AML-193 (cell line): ENCODE results near the gene XRCC6.
A peak's percentile ranks its signal among the peaks of the same experiment; 100 is the strongest.
"Not testable (repeated sequence)": the region's sequence is repeated elsewhere in the genome, so short reads cannot be mapped to it uniquely, and the experiment has no call there.

ENCODE experiments used
- DNase-seq, 2 experiments: peaks; one replicate each; lab custom pipeline; 2025; lab: John Stamatoyannopoulos, UW

The XRCC6 gene

DNA sequence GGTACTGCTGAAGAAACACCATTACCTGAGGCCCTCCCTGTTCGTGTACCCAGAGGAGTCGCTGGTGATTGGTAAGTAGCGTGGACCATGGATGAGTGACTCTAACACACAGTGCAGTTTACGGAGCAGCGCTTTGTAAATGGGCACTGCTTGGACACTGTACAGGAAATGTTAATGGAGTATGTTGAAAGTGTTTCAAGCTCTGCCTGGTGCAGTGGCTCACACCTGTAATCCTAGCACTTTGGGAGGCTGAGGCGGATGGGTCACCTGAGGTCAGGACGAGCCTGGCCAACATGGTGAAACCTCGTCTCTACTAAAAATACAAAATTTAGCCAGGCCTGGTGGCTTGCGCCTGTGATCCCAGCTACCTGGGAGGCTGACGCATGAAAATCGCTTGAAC lies 29.7 kb downstream of the XRCC6 start:
- DNase-seq, result no peak

DNA sequence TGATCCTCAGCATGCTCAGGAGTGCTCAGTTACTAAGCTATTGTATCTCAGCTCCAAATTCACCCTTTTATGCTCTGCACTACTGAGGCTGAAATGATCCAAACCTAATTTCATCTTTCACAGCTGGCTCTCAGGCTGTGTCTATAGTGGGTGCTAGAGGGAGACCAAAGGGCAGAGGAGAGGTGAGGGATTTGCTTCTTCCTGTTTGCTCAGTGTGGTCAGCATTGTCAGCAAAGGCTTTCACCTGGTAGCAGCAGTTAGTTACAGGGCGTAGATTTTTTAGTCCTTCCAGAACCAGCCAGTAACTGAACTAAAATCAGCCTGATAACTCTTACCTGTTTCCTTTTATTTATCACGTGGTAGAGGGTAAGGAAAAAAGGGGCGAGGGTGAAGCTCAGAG lies 33.2 kb downstream of the XRCC6 start:
- no peak for DNase-seq

DNA sequence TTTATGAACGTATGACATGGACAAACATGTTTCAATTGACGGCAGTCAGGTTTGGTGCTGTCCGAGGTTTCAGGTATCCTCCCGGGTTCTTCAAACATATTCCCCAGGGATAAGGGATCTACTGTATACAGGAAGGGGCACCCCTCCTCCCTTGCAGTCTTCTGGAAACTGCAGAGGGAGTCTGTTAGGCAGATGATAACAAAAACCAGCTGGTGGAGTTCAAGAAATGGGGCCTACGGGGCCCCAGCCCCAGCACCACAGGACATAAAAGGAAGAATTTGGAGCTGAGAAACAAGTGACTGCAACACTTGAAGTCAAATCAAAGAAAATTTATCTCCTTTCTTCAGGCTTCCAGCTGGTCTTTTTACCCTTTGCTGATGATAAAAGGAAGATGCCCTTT lies 35.5 kb downstream of the XRCC6 start:
- DNase-seq, result no peak

DNA sequence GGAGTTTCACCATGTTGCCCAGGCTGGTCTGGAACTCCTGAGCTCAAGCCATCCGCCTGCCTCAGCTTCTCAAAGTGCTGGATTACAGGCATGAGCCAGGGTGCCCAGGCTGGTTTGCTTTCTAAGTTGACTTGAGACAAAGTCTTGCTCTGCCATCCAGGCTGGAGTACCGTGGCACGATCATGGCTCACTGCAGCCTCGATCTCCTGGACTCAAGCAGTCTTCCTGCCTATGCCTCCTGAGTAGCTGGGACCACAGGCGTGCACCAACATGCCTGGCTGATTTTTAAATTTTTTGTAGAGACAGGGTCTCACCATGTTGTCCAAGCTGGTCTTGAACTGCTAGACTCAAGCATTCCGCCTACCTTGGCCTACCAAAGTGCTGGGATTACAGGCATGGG lies 36.6 kb downstream of the XRCC6 start:
- no peak for DNase-seq

DNA sequence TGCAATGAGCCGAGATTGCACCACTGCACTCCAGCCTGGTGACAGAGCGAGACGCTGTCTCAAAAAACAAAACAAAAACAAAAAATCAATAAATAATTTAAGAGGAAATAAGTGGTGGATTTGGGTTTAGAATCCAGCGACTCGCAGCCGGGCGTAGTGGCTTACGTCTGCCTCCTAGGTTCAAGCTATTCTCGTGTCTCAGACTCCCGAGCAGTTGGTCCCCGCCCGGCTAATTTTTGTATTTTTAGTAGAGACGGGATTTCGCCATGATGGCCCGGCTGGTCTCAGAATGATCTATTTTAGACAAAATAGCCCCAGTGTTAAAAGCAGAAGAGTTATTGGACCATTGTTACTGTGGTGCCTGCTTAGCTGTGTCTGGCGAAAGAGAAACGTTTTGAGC lies 37.8 kb downstream of the XRCC6 start:
- DNase-seq, result no peak

DNA sequence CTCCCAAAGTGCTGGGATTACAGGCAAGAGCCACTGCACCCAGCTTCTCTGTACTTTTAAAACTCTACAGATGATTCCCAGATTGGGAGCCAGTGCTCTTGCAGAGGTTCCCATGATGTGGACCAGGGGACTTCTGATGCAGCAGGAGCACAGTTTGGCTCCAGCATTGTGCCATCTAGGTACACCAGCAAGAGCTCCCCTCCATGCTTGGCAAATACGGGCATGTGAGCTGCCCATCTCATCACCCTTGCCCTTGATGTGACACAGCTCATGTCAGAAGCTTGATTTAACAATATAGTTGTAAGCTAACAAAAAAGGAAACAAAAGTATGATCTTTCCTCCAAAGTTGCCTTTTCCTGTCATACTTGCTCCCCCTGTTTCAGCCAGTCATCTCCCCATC lies 38.8 kb downstream of the XRCC6 start:
- no peak for DNase-seq

DNA sequence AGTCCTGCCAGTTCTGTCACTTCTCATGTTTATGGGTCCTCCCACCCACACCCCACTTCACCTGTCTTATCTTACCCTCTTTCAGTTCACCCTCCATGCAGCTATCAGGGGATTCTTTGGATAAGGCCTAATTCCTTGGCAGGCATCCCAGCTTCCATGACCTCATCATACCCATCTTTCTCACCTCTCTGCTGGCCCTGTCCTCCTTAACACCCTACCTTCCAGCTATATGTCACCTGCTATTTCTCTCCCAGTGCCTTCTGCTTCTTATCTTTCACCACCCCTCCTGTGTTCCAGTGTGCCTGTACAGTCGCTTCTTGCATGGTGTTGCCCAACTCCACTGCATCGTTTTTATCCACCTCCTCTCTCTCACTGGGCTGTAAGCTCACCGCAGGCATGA lies 39.3 kb downstream of the XRCC6 start:
- no peak for DNase-seq

DNA sequence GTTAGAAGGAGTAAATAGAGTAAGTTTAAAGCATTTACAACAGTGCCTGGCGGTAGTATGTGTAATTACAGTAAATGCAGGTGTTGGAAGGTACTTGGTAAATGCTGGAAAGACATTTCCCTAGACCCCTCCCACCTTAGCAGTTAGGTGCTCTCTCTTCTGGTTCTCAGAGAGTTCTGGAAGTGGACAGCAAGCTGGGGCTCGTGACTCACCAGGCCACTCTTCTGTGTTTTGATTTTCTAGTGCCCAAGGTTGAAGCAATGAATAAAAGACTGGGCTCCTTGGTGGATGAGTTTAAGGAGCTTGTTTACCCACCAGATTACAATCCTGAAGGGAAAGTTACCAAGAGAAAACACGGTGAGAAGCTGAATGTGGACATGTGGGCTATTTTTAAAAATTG lies 40.0 kb downstream of the XRCC6 start:
- no peak for DNase-seq

DNA sequence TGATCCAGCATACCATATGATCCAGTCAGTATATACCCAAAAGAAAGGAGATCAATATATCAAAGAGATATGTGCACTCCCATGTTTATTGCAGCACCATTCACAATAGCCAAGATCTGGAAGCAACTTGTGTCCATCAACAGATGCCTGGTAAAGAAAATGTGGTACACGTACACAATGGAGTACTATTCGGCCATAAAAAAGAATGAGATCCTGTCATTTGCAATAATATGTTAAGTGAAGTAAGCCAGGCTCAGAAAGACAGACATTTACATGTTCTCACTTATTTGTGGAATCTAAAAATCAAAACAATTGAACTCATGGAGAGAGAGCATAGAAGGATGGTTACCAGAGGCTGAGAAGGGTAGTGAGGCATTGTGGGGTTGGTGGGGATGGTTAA lies 40.6 kb downstream of the XRCC6 start:
- no peak for DNase-seq

DNA sequence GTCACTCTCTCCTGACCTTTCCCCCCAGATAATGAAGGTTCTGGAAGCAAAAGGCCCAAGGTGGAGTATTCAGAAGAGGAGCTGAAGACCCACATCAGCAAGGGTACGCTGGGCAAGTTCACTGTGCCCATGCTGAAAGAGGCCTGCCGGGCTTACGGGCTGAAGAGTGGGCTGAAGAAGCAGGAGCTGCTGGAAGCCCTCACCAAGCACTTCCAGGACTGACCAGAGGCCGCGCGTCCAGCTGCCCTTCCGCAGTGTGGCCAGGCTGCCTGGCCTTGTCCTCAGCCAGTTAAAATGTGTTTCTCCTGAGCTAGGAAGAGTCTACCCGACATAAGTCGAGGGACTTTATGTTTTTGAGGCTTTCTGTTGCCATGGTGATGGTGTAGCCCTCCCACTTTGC lies 42.5 kb downstream of the XRCC6 start:
- DNase-seq, result not testable (repeated sequence)

DNA sequence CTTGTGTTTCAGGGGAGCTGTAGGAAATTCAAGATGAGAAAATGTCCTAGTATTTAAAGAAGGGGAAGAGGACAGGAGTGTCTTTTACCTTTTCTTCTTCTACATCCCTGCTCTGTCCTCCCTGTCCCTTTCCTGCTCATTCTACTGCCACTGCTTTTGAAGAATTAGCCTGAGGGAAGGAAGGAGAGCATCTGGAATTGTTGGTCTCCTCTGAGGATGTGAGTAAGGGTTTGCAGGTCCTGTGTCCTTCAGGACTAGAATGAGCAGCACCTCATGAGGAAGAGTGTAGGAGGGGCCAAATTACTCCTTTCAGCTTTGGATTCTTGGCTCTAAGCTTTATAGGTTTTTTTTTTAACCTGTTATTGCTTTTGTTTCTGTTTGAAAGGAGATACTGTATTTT lies 43.4 kb downstream of the XRCC6 start:
- no peak for DNase-seq

DNA sequence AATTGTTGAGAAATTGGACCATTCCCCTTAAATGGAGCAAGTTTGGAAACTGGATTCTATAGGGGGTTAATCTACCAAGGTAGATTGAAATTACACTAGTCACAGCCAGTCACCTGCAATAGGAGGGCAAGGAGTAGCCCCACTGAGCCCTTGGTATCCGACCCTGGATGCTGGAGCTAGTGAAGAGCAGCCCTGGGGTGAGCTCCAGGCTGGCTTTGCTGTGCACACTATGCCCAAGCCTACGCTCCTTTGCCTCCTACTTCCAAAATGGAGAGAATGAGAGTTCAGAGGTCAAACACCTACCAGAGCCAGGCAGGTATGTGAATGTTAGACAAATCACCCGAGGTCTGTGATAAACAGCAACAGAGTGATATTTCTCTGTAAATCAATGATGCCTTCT lies 43.9 kb downstream of the XRCC6 start:
- DNase-seq, result no peak

DNA sequence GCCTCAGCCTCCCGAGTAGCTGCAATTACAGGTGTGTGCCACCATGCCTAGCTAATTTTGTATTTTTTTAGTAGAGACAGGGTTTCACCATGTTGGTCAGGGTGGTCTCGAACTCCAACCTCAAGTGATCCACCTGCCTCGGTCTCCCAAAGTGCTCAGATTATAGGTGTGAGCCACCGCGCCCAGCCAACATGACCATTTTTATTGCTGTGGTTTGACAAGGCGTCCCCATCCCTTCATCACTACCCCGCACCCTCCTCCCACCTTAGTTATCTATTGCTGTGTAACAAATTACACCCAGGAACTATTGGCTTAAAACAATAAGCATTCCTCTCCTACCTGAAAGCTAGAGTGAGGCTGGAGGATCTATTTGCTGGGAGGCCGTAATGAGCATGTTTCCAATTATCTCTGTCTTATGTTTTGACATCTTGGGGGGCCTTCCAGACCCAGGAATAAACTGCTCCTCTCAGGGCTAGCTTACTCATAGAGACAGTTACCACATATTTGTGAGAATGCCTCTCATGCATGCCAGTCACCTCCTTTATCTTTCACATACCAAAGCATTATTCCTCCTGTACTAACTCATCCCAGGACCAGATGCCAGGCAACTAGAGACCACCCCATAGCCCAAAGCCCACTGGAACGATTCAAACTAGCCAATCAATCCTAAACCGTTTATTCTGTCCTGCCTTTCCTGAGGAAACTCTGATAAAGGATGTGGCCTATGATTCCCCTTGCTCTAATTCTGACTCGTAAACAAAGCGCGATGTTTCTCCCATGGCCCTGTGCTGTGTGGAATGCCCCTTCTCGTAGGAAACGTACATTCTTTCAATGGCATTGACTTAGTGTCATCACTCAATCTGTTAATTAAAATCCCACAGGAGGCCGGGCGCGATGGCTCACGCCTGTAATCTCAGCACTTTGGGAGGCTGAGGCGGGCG lies 48.1 kb downstream of the XRCC6 start:
- DNase-seq, result no peak

DNA sequence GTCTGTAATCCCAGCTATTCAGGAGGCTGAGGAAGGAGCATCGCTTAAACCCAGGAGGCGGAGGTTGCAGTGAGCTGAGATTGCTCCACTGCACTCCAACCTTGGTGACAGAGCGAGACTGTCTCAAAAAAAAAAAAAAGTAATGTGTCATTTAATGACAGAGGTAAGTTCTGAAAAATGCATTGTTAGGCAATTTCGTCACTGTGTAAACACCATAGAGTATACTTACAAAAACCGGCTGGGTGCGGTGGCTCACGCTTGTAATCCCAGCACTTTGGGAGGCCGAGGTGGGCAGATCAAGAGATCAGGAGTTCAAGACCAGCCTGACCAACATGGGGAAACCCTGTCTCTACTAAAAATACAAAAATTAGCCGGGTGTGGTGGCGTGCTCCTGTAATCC lies 51.0 kb downstream of the XRCC6 start:
- DNase-seq, result not testable (repeated sequence)

DNA sequence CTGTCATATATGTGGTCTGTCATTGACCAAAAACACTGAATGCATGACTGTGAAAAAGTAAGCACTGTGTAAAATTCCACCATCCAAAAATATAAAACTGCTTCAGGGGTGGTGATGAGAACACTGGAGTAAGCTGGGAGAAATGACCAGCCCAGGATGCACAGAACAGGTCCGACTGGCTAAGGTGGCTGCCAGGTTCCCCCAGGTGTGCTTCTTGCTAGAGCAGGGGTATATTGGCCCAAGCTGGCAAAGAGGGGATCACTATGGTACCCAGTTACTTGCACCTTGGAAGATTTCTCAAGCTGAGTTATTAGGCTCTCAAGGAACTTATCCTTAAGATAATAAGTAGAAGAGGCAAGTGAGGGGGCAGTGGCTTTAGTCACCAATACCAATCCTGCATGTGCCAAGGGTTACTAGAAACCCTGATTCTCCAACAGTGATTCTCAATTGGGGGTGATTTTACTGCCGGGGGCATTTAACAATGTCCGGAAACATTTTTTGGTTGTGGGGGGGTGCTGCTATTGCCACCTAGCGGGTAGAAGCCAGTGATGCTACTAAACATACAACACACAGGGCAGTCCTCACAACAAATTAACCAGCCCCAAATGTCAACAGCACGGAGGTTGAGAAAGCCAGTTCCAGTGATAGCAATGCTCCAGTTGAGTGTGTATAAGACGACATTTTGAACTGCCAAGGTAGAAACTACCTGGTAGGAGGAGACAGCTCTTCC lies 51.9 kb downstream of the XRCC6 start:
- no peak for DNase-seq

DNA sequence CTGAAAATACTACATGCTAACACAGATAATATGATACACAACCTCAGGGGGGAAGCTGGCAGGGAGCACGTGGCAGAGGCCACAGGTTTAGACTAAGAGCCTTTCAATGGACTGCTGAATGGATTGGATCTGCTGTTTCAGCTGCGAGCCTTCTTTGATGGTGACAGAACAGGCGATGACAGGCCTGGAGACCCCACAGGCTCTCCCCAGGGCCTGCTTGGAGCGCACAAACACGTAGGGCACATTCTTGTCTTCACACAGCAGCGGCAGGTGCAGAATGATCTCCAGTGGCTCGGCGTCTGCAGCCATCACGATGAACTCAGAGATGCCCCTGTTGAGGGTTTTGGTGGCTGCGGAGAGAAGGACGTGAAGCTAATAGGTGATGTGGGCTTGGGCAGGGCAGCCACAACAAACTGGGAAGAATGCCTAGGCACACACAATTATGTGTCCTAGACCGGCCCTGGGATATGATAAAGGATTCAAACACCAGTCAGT lies 53.8 kb downstream of the XRCC6 start:
- no peak for DNase-seq

DNA sequence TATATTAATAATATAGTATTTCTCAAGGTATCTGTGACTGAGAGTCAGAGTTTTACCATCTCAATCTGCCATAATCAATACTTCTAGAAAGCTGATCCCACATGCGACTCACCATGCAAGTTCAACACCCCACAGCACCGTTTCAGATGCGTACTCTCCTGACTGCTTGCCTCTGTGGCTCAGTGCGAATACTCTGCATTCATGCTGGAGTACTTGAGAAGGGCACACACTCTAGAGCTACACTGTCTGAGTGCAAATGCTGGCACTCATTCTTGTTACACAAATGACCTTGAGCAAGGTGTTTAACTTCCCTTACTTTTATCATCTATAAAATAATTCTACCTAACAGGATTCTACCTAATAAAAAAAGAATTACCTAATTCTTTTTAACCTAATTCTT lies 55.0 kb downstream of the XRCC6 start:
- no peak for DNase-seq

DNA sequence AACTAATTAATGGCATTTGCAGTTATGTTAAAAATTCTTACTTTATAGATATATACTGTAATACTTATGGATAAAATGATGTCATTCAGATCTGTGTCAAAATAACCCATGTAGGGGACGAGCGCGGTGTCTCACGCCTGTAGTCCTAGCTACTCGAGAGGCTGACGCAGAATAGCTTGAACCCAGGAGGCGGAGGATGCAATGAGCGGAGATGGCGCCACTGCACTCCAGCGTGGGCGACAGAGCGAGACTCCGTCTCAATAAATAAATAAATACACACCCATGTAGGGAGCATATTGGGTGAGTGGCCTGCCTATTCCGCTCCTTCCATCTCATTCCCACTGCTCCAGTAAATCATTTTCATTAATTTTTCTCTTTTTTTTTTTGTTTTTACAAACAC lies 60.5 kb downstream of the XRCC6 start:
- DNase-seq, result no peak

DNA sequence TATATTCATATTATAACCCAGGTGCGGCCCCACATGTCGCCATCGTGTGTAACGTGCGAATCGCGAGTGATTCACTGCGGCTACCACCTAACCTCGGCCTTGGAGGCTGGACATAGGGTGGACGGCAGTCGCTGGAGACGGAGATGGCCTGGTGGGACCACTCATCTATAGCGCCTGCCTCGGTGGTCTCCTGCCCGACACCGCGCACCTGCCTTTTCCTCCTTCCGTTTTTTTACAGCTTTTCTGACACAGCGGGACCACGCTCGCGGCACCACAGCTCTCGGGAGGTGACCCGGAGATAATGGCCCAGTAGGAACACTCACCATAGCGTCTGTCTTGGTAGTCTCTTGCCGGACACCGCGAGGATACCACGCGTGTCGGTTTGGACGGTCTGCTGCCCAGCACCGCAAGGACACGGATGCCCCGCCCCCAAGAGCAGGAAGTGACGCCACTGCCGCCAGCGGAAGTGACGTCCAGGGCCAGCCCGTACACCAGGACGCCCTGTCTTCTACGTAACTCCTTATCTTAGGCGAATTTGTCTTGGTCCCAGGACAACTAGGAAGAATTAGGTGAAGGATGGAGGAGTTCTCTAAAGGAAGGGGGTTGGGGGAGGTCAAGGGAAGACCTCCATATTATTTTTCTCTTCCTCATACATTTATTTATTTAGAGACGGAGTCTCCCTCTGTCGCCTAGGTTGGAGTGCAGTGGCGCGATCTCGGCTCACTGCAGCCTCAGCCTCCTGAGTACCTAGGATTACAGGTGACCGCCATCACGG lies 61.1 kb downstream of the XRCC6 start:
- peak; percentile 40 to 55 for DNase-seq

DNA sequence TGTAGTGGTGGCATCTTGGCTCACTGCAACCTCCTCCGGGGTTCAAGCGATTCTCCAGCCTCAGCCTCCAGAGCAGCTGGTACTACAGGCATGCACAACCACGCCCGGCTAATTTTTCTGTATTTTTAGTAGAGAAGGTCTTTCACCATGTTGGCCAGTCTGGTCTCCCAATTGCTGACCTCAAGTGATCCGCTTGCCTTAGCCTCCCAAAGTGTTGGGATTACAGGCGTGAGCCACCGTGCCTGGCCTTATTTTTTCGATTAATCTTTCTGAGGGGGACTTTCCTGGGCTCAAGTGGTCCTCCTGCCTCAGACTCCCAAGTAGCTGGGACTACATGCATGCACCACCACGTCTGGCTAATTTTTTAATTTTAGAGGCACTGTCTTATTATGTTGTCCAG lies 62.0 kb downstream of the XRCC6 start:
- no peak for DNase-seq

DNA sequence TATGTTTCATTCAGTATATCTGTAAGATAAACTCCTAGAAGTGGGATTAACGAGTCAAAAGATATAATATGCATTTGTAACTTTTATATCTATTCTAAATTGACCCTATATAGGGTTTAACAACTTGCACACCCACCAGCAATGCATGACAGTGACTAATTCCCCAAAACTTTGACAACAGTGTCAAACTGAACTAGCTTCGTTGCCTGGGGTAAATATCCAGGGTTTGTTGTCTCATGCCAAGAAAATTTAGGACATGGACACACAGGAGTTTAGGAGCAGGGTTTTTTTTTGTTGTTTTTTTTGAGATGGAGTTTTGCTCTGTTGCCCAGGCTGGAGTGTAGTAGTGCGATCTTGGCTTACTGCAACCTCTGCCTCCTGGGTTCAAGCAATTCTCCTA lies 62.5 kb downstream of the XRCC6 start:
- DNase-seq, result no peak

DNA sequence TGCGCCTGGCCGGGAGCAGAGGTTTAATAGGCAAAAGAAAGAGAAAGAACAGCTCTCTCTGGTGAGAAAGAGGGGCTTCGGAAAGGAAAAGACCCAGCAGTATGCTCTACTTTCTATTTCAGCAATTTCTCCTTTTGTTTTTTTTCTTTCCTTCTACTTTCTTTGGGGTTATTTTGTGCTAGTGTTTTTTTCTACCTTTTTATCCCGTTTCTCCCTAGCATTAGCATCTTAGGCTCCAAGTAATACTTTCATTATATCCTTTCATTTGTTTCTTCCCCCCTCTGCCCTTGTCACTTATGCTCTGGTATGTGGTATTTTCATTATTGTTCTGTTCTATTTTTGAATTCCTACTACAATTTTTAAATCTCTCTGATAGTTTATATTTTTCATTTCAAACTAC lies 63.1 kb downstream of the XRCC6 start:
- DNase-seq, result no peak
